ENCODE measurements around the gene OTUD5.

DNA sequence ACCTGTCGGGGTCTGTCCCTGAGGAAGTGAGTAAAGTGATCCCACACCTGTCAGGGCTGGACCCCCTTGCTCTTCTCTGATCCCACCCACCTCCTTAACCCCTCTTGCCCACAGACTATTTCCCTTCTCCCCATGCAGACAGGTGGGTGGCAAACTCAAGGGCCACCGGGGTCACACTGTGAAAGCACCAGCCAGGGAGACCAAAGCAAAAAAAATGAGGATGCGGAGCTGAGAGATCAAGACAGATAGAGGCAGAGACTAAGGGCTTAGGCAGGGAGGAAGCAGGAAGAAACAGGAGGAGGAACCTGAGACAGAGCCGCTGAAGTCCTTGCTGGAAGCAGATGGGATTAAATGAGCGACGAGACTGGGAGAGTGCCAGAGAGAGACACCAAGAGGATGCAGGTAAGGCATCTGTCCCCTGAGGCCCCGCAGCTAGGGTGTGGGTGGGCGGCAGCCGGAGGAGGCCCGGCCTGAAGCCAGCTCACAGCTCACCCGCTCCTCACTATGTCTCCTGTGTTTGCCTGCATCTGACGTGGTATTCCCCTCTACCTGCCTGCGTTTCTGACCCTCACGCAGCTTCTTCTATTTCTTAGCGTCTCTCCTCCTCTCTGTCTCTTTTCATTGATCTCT is 67.0 kb downstream of the OTUD5 start:
- TF ChIP-seq, protein P1, sequence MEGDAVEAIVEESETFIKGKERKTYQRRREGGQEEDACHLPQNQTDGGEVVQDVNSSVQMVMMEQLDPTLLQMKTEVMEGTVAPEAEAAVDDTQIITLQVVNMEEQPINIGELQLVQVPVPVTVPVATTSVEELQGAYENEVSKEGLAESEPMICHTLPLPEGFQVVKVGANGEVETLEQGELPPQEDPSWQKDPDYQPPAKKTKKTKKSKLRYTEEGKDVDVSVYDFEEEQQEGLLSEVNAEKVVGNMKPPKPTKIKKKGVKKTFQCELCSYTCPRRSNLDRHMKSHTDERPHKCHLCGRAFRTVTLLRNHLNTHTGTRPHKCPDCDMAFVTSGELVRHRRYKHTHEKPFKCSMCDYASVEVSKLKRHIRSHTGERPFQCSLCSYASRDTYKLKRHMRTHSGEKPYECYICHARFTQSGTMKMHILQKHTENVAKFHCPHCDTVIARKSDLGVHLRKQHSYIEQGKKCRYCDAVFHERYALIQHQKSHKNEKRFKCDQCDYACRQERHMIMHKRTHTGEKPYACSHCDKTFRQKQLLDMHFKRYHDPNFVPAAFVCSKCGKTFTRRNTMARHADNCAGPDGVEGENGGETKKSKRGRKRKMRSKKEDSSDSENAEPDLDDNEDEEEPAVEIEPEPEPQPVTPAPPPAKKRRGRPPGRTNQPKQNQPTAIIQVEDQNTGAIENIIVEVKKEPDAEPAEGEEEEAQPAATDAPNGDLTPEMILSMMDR (IDR thresholded peaks at IDR 0.05 in 8 of 11, conservative IDR thresholded peaks at IDR 0.05 in 3 of 11), result no peak
- no peak for TF ChIP-seq POLR2A (IDR thresholded peaks at IDR 0.05)
